GM10266 (cell line): ENCODE data around the gene NT5DC1.

Experiments
- DNase-seq: peaks from one replicate; pipeline ENCODE4 v3.0.0; 2012; ENCODE audit errors: extremely low spot score
- CTCF ChIP-seq: IDR thresholded peaks from 2 replicates; pipeline ENCODE4 v1.5.1; 2012; ENCODE audit warnings: mild to moderate bottlenecking, low read depth; ENCODE audit not compliant: control insufficient read depth, insufficient read depth; ENCODE audit errors: missing control alignments

The NT5DC1 gene

GRCh38 chr6:116267836-116268588 lies 167.4 kb downstream of the NT5DC1 start:
- no peak for TF ChIP-seq CTCF
- no peak for DNase-seq

GRCh38 chr6:116268589-116269293 lies 168.1 kb downstream of the NT5DC1 start:
- peak; percentile 64 for TF ChIP-seq CTCF
- peak; percentile 32 for DNase-seq

- TF ChIP-seq CTCF = no peak
- DNase-seq = no peak
Observed at GRCh38 chr6:116271149-116271708, 170.6 kb downstream of the NT5DC1 start.

- TF ChIP-seq CTCF = no peak
Observed at GRCh38 chr6:116277124-116277523, 176.5 kb downstream of the NT5DC1 start.

GRCh38 chr6:116278481-116278829 lies 177.8 kb downstream of the NT5DC1 start:
- TF ChIP-seq CTCF = no peak
- no peak for DNase-seq

More at GRCh38 chr6:116277124-116277523, 176.5 kb downstream of the NT5DC1 start:
- DNase-seq = no peak

GRCh38 chr6:116278854-116279231 lies 178.2 kb downstream of the NT5DC1 start:
- DNase-seq = no peak
- no peak for TF ChIP-seq CTCF
